A673 (cell line): ENCODE measurements around the gene DEFB131B. TPM values are rescaled to one million over a fixed set of nuclear protein-coding genes. Genes with fewer than 3 reads are reported as not detected.

Experiments used
- BruUV-seq: library from RNA; stranded (reverse); fragments of 400-500 nt; replicated peaks from 2 replicates; lab custom pipeline; 2021; lab: Mats Ljungman, UMichigan
- CTCF ChIA-PET: fragments of 300-600 bp; sonication (Branson Sonifier 250); formaldehyde crosslinking; loops from one replicate; lab custom pipeline; 2022; ENCODE audit warnings: antibody characterized with exemption; lab: Charles Lee
- POLR2A ChIA-PET: fragments of 300-600 bp; sonication (Branson Sonifier 250); formaldehyde crosslinking; loops from one replicate; lab custom pipeline; 2022; ENCODE audit warnings: antibody characterized with exemption; ENCODE audit not compliant: low non-redundant PET; lab: Charles Lee
- DNase-seq: peaks from one replicate; pipeline ENCODE4 v3.0.0-alpha.2; 2015; ENCODE audit warnings: low spot score
- H3K27ac ChIP-seq: fragments of 200-600 bp; sonication (generic); 2 replicates; pipeline ENCODE4 v1.5.1; 2016; ENCODE audit warnings: mixed run types, low read depth, mild to moderate bottlenecking, mixed read lengths, antibody characterized with exemption, low read length; ENCODE audit not compliant: poor library complexity, severe bottlenecking
- H3K27me3 ChIP-seq: fragments of 200-600 bp; sonication (generic); replicated peaks from 2 replicates; pipeline ENCODE4 v1.6.1; 2017; ENCODE audit warnings: mixed run types, low read depth, mild to moderate bottlenecking, mixed read lengths, antibody characterized with exemption, low read length; ENCODE audit not compliant: insufficient read depth, poor library complexity
- H3K36me3 ChIP-seq: fragments of 200-600 bp; sonication (generic); 2 replicates; pipeline ENCODE4 v1.6.1; 2016; ENCODE audit warnings: mixed run types, mild to moderate bottlenecking, mixed read lengths, antibody characterized with exemption, low read length; ENCODE audit not compliant: insufficient read depth, poor library complexity, severe bottlenecking
- H3K4me1 ChIP-seq: fragments of 200-600 bp; sonication (generic); 2 replicates; pipeline ENCODE4 v1.6.1; 2017; ENCODE audit warnings: mixed run types, mild to moderate bottlenecking, mixed read lengths, antibody characterized with exemption, low read length; ENCODE audit not compliant: insufficient read depth, poor library complexity, severe bottlenecking
- H3K4me3 ChIP-seq: fragments of 200-600 bp; sonication (generic); 2 replicates; pipeline ENCODE4 v1.5.1; 2016; ENCODE audit warnings: low read depth, mixed run types, mild to moderate bottlenecking, mixed read lengths, low read length; ENCODE audit not compliant: poor library complexity, severe bottlenecking
- H3K9me3 ChIP-seq: fragments of 200-600 bp; sonication (generic); 2 replicates; pipeline ENCODE4 v1.6.1; 2016; ENCODE audit warnings: mixed run types, low read depth, mild to moderate bottlenecking, mixed read lengths, antibody characterized with exemption, low read length; ENCODE audit not compliant: poor library complexity, severe bottlenecking
- CTCF ChIP-seq: fragments of 300-800, 200-600 bp; sonication (generic); conservative IDR thresholded peaks from 2 replicates; pipeline ENCODE4 v1.5.1; 2017; ENCODE audit warnings: low read depth, mild to moderate bottlenecking, antibody characterized with exemption, low read length, moderate library complexity, mixed read lengths
- EZH2 ChIP-seq: fragments of 200-600 bp; sonication (generic); IDR thresholded peaks from 2 replicates; pipeline ENCODE4 v1.6.1; 2017; ENCODE audit warnings: borderline replicate concordance, low read depth, mild to moderate bottlenecking, mixed read lengths, antibody characterized with exemption, low read length; ENCODE audit not compliant: poor library complexity, severe bottlenecking
- intact Hi-C: fragments of 100-400 bp; cut with micrococcal nuclease; formaldehyde crosslinking; loops from one replicate; pipeline ENCODE4 v1.10.0; 2022; ENCODE audit not compliant: unreplicated experiment
- total RNA-seq: library from RNA; stranded (reverse); gene quantifications from 2 replicates; pipeline ENCODE4 v1.2.3, GENCODE V29; 2021

Gene DEFB131B
- total RNA-seq, 1 experiment from 2014 or later = not detected

- peak; percentile 97 for DNase-seq
- CTCF ChIA-PET = no interaction called here
- TF ChIP-seq CTCF = no peak
- TF ChIP-seq EZH2 = no peak
- POLR2A ChIA-PET = no interaction called here
- H3K4me3 ChIP-seq = peak within 1 kb of the TSS; percentile 71
- no peaks in the 10 kb centered on the region for H3K9me3 ChIP-seq
- H3K36me3 ChIP-seq = peaks cover 7% of the 10 kb centered on the region
- intact Hi-C loops = no loop called here
- H3K27ac ChIP-seq = peak within 1 kb of the TSS; percentile 99
- H3K4me1 ChIP-seq = peaks cover 13% of the 10 kb centered on the region
- H3K27me3 ChIP-seq = no peaks in the 10 kb centered on the region
- TSS peak; percentile 73 for BruUV-seq
Observed at GRCh38 chr11:71927820-71928736, 49.8 kb downstream of the DEFB131B start, which contains the start of gene XNDC1N. Gene XNDC1N (minus strand): TSS chr11:71928594. CDS start chr11:71923353, 5,241 bp downstream.

- no peaks in the 10 kb centered on the region for H3K9me3 ChIP-seq
- peak; percentile 99 for DNase-seq
- ChIA-PET POLR2A (interaction anchor here (0.6 kb wide), 1 partner anchor 220 kb away, joined by 3 read pairs; no protein-coding TSS in a partner anchor), CTCF (no interaction called here)
- peaks cover 7% of the 10 kb centered on the region for H3K36me3 ChIP-seq
- intact Hi-C loops = no loop called here
- H3K4me3 ChIP-seq = peak within 1 kb of the TSS; percentile 71
- H3K4me1 ChIP-seq = peaks cover 13% of the 10 kb centered on the region
- BruUV-seq = no TSS peak
- no peaks in the 10 kb centered on the region for H3K27me3 ChIP-seq
- TF ChIP-seq CTCF = no peak
- TF ChIP-seq EZH2 = no peak
- H3K27ac ChIP-seq = peak within 1 kb of the TSS; percentile 99
Observed at GRCh38 chr11:71928737-71929443, 50.6 kb downstream of the DEFB131B start, which contains the start of gene RNF121. Gene RNF121 (plus strand): TSS chr11:71929046. CDS start chr11:71929062, 16 bp downstream.

- BruUV-seq = no TSS peak
- ChIA-PET POLR2A (interaction anchor here (0.6 kb wide), 1 partner anchor 220 kb away, joined by 3 read pairs; no protein-coding TSS in a partner anchor), CTCF (no interaction called here)
- intact Hi-C loops = no loop called here
- Histone ChIP-seq H3K4me1 (peaks cover 13% of the 10 kb centered on the region), H3K36me3 (peaks cover 7% of the 10 kb centered on the region), H3K27me3 (no peaks in the 10 kb centered on the region), H3K27ac (peak overlapping the region; percentile 99), H3K4me3 (peak overlapping the region; percentile 71), H3K9me3 (no peaks in the 10 kb centered on the region)
- no peak for DNase-seq
- no peak for TF ChIP-seq CTCF
- TF ChIP-seq EZH2 = no peak
Observed at GRCh38 chr11:71929491-71929890, 51.2 kb downstream of the DEFB131B start.
